ENCODE data around the gene LGR6.

Gene LGR6

GRCh38 chr1:202223121-202223860 is 29.7 kb downstream of the LGR6 start:
- H3K4me3 ChIP-seq (ENCODE audit: severe bottlenecking), result no peak overlapping the region
- H3K36me3 ChIP-seq (ENCODE audit: low read depth), result no peaks in the 10 kb centered on the region
- no peaks in the 10 kb centered on the region for H3K27me3 ChIP-seq (ENCODE audit: insufficient read depth, poor library complexity, severe bottlenecking)
- no peak for TF ChIP-seq CTCF (IDR thresholded peaks at IDR 0.05; ENCODE audit: poor library complexity, severe bottlenecking)
- ATAC-seq (ENCODE audit: low read depth) (no peak), DNase-seq (ENCODE audit: low spot score) (no peak)
- H3K9me3 ChIP-seq (ENCODE audit: severe bottlenecking), result no peaks in the 10 kb centered on the region
- H3K27ac ChIP-seq (ENCODE audit: poor library complexity, severe bottlenecking), result no peak overlapping the region
- H3K4me1 ChIP-seq (ENCODE audit: insufficient read depth, poor library complexity, severe bottlenecking), result peaks cover 11% of the 10 kb centered on the region

- no peak overlapping the region for H3K27ac ChIP-seq (ENCODE audit: poor library complexity, severe bottlenecking)
- no peak for TF ChIP-seq CTCF (IDR thresholded peaks at IDR 0.05; ENCODE audit: poor library complexity, severe bottlenecking)
- peaks cover 15% of the 10 kb centered on the region for H3K4me1 ChIP-seq (ENCODE audit: insufficient read depth, poor library complexity, severe bottlenecking)
- no peak overlapping the region for H3K4me3 ChIP-seq (ENCODE audit: severe bottlenecking)
- no peaks in the 10 kb centered on the region for H3K36me3 ChIP-seq (ENCODE audit: low read depth)
- H3K9me3 ChIP-seq (ENCODE audit: severe bottlenecking), result no peaks in the 10 kb centered on the region
- no peaks in the 10 kb centered on the region for H3K27me3 ChIP-seq (ENCODE audit: insufficient read depth, poor library complexity, severe bottlenecking)
- ATAC-seq (ENCODE audit: low read depth) (no peak), DNase-seq (ENCODE audit: low spot score) (no peak)
Observed at GRCh38 chr1:202224453-202224852, 30.9 kb downstream of the LGR6 start.

GRCh38 chr1:202225131-202225530 is 31.5 kb downstream of the LGR6 start:
- Histone ChIP-seq H3K36me3 (ENCODE audit: low read depth) (no peaks in the 10 kb centered on the region), H3K4me1 (ENCODE audit: insufficient read depth, poor library complexity, severe bottlenecking) (peaks cover 19% of the 10 kb centered on the region), H3K9me3 (ENCODE audit: severe bottlenecking) (no peaks in the 10 kb centered on the region), H3K27me3 (ENCODE audit: insufficient read depth, poor library complexity, severe bottlenecking) (no peaks in the 10 kb centered on the region), H3K27ac (ENCODE audit: poor library complexity, severe bottlenecking) (no peak overlapping the region), H3K4me3 (ENCODE audit: severe bottlenecking) (no peak overlapping the region)
- DNase-seq (ENCODE audit: low spot score) (no peak), ATAC-seq (ENCODE audit: low read depth) (no peak)
- TF ChIP-seq CTCF (IDR thresholded peaks at IDR 0.05; ENCODE audit: poor library complexity, severe bottlenecking), result no peak

- Histone ChIP-seq H3K27ac (ENCODE audit: poor library complexity, severe bottlenecking) (no peak overlapping the region), H3K27me3 (ENCODE audit: insufficient read depth, poor library complexity, severe bottlenecking) (no peaks in the 10 kb centered on the region), H3K36me3 (ENCODE audit: low read depth) (no peaks in the 10 kb centered on the region), H3K4me3 (ENCODE audit: severe bottlenecking) (no peak overlapping the region), H3K9me3 (ENCODE audit: severe bottlenecking) (no peaks in the 10 kb centered on the region), H3K4me1 (ENCODE audit: insufficient read depth, poor library complexity, severe bottlenecking) (peaks cover 16% of the 10 kb centered on the region)
- no peak for TF ChIP-seq CTCF (IDR thresholded peaks at IDR 0.05; ENCODE audit: poor library complexity, severe bottlenecking)
- DNase-seq (ENCODE audit: low spot score) (no peak), ATAC-seq (ENCODE audit: low read depth) (no peak)
Observed at GRCh38 chr1:202227053-202227672, 33.6 kb downstream of the LGR6 start.

- no peak for DNase-seq (ENCODE audit: low spot score)
- H3K27me3 ChIP-seq (ENCODE audit: insufficient read depth, poor library complexity, severe bottlenecking), result no peaks in the 10 kb centered on the region
- no peak overlapping the region for H3K27ac ChIP-seq (ENCODE audit: poor library complexity, severe bottlenecking)
- H3K4me1 ChIP-seq (ENCODE audit: insufficient read depth, poor library complexity, severe bottlenecking), result peaks cover 11% of the 10 kb centered on the region
- H3K9me3 ChIP-seq (ENCODE audit: severe bottlenecking), result no peaks in the 10 kb centered on the region
- H3K4me3 ChIP-seq (ENCODE audit: severe bottlenecking), result no peak overlapping the region
- TF ChIP-seq CTCF (IDR thresholded peaks at IDR 0.05; ENCODE audit: poor library complexity, severe bottlenecking), result no peak
- ATAC-seq (ENCODE audit: low read depth), result no peak
- no peaks in the 10 kb centered on the region for H3K36me3 ChIP-seq (ENCODE audit: low read depth)
Observed at GRCh38 chr1:202227997-202228401, 34.4 kb downstream of the LGR6 start.

Data from RWPE2 (cell line).